HG02884 (cell line): ENCODE data around the gene MED13L.

Source experiments
- ATAC-seq: cut with Tn5 transposase; IDR thresholded peaks from one replicate; pipeline ENCODE4 v1.9.1; 2021; ENCODE audit warnings: mild to moderate bottlenecking, moderate library complexity; ENCODE audit not compliant: unreplicated experiment

MED13L gene

DNA sequence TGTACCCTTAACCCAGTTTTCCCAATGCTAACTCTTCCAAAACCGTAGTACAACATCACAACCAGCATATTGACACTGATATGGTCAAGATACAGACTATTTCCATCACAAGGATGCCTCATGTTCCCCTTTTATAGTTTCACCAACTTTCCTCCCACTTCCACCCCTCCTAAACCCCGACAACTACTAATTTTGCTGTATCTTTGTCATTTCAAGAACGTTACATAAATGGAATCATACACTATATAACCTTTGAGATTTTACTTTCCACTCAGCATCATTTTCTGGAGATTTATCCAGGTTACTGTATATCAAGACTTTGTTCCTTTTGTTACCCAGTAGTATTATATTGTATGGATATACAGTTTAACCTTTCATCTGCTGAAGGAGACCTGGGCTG lies 88.9 kb downstream of the MED13L start:
- no peak for ATAC-seq

DNA sequence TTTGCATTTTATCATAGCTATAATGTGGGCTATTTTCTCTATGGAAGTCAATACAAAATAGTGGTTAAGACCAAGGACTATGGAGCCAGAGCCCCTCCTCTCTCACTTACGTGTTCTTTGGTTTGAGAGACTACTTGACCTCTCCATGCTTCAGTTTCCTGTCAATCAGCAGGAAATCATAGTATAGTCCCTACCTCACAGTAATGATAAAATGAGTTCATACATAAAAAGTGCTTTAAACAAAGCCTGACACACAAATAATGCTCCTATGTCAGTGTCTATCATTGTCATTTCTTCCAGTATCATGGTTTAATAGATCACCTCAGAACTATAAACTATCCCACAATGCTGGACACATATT lies 90.4 kb downstream of the MED13L start:
- no peak for ATAC-seq

DNA sequence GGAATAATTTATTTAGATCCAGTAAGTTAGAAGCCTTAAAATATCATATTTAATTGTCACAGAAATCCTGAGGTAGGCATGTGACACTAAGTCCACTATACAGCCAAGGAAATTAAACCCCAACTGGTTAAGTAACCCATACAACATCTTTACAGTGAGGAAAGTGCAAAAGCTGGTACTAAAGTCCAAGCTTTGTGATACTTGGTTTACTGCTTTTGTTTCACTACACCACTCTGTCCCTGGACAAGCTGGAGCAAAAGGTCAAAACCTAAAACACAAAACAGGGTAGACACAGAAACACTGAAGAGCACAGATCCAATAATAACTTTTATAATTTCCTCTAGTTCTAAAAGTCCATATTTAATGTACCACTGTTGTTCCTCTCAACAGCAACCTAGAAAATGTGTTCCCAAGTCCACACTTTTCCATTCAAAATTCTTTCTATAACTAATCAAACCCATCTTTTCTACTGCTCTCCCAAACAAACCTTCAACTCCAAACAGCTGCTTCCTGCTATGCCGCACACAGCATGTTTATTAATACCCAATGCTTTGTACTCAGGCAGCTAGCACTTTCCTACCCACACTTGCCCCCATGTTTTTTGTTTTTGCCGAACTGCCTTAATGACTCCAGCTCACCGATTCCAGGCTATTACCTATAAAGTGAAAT lies 90.9 kb downstream of the MED13L start:
- ATAC-seq = no peak

GRCh38 chr12:116184763-116185162 lies 92.7 kb downstream of the MED13L start:
- ATAC-seq = no peak

DNA sequence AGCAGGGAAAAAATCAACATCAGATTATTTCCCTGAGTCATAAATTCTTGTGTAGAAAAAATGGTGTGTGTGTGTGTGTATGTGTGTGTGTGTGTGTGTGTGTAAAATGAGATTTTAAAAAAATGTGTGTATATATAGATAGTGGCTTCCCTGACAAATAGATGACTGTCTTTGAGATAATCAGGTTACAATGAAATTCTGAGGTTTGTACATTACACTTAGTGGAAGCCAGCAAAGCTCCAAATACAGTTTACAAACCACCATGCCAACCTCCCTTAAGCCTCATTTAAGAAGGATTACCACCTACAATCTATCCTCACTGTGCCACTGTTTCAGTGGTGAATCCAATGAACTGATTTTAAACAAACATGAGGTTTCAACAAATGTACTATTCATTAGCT lies 93.8 kb downstream of the MED13L start:
- no peak for ATAC-seq

GRCh38 chr12:116182359-116183063 lies 95.0 kb downstream of the MED13L start:
- no peak for ATAC-seq

DNA sequence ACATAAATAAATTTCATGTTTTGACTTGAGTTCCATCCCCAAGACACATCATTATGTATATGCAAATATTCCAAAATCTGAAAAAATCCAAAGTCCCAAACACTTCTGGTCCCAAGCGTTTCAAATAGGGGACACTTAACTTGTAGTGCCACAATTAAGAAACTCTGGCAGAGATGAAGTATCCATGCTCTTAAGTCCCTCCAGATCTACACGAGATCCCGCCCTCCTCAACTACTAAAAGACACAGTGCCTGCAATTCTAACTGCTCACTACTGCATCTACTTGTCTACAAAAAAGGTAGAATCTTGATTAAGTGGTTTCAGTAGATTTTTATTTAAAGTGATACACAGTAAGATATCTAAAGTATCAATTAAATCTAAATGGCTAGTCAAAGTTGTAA lies 97.0 kb downstream of the MED13L start:
- ATAC-seq = no peak

- ATAC-seq = no peak
Measured at GRCh38 chr12:116179384-116179783, 98.1 kb downstream of the MED13L start.

- no peak for ATAC-seq
Measured at GRCh38 chr12:116177017-116177416, 100.5 kb downstream of the MED13L start.

DNA sequence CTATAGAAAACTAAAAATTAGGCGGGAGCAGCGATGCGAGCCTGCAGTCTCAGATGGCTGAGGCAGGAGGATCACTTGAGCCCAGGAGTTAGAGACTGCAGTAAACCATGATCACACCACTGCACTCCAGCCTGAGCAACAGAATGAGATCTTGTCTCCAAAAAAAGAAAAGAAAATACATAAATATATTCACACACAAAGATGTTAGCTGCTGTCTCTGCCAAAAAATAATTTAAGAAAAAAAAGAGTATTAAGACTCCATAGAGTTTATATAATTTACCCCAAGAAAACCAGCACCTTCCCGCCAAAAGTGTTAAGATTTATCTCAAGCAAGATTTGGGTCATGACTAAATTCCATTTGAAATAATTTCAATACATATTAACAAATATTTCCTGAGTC lies 102.6 kb downstream of the MED13L start:
- ATAC-seq = no peak

DNA sequence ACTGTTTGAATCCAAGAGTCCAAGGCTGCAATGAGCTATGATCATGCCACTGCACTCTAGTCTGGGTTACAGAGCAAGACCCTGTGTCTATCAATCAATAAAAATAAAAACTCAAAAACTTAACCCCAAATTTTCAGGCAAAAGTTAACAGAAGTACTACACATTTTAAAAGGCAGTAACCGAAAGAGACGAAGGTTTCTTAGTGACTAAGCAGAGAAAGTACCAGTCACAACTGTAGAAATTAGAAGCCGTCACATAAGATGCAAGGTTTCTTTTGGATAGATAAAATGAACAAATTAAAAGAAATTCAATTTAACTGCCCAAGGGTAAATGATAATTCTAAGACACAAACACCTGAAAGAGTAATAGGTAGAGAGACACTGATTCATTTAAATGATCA lies 103.5 kb downstream of the MED13L start:
- no peak for ATAC-seq

DNA sequence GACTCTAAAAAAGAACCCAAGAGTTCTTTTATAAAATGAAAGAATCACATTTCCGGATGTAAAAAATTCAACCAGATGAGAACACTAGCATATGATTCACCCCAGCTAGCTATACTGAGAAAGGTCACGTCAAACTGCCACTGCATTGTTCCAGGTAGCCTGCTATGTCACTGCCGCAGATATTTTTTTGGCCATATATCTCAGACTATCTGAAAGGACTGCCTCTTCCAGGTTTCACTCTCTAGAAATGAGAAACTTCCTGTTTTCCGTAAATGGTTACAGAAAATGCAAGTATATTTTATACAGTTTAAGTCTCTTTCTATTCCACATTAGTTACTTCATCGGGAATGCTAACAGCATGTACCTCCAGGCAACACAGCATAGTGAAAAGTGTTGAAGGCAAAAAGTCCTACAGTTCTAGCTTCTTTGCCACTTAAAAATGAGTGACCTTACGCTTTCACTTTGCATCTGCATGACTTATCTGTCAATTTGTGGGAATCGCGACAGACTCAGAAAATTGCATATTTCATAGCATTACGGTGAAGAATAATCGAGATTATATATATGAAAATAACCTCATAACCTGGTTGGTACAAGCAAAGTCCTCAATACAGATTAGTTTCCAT lies 105.2 kb downstream of the MED13L start:
- peak; percentile 94 for ATAC-seq

GRCh38 chr12:116171549-116171948 lies 105.9 kb downstream of the MED13L start:
- ATAC-seq = no peak

DNA sequence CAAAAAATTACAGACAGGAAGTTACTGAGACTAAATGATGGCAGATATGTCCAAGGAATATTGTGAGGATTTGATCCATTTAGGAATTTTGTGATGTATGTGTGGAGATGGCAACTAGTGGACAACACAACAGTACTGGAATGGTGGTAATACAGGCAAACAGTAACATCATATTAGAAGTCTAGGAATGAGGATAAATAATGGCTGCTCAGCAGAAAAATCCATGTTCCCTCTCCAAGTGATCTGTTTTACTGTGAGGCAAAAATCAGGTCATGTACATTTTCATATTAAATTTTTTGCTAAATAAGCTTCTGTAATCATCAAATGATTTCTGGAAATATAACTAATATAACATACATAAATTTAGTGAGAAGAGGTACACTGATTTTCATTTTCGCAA lies 108.4 kb downstream of the MED13L start:
- ATAC-seq = no peak

DNA sequence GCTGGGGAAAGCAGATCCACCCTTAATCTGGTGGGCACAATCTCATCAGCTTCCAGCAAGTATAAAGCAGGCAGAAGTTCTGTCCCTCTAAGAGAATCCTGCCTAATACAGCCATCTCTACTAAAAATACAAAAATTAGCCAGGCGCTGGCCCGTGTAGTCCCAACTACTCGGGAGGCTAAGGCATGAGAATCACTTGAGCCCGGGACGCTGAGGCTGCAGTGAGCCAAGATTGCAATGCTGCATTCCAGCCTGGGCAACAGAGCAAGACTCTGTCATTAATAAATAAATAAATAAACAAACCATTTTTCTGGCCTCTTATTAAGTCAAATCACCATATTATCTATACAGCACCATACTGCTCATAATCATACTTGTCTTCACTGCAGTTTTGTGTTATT lies 111.2 kb downstream of the MED13L start:
- no peak for ATAC-seq

GRCh38 chr12:116165036-116165425 lies 112.5 kb downstream of the MED13L start:
- ATAC-seq = no peak

DNA sequence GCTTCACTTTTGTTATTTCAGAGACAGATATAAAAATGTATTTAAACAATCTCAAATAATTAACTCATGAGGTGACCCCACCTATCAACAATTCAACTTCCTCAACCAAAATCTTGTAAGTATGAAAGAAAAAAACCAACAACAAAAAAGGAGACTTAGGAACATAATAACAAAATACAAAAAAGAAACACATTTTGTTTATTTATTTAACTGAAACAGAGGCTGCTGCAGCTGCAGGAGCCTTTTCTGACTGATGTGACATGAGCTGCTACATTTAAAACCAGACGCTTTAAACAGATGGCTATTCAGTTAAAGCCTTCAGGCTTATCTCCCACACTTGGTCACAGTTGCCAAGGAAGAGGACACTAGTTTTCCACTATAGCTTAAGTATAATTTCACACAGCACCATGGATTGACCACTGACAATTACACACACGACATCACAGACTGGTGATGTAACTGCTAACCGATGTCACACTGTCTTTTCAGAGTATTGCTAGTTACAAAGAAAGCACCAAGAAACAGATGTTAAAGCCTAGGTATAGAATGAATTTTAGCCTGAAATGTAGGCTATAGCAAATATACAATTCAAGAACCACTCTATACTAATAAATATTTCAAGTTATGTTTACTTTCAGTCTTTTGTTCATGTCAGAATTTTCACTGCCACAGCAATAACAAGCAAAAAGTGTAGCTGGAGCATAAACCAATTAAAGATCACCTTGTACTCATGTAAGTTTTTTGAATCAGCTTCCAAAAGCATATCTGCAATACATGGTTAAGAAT lies 113.0 kb downstream of the MED13L start:
- ATAC-seq = no peak

DNA sequence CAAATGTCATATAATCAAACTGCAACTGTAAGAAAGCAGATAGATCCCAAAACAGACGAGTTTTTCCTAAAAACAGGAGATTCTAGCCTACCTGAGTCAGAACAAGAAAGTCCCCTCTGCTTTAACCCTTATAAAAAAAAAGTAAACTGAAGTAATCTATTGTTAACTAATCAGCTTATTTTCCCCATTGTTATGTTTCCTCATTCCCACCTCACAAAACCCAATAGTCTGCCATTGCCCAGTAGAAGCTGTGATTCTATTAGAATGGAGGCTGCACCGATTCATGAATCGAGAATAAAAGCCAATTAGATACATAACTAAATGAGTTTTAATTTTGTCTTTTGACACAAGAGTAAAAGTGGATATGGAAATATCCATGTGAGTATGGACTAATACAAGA lies 115.4 kb downstream of the MED13L start:
- no peak for ATAC-seq

DNA sequence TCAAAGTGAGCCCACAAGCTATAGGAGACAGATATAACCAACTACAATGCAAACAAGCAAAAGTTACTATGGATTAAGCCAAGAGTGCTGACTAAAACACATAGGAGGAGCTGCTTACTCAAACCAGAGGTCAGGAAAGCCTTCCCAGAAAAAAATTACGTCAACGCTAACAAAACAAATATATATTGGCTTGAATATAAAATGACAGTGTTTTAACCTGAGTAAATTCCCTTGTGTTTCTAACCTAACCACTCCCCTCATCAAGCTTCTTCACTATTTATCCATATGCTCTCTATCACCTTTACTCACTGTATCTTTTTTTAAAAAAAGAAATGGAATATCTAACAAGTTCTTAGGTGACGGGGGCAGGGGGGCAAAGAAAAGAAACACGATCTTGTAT lies 115.9 kb downstream of the MED13L start:
- ATAC-seq = no peak

- no peak for ATAC-seq
Measured at GRCh38 chr12:116160883-116161458, 116.5 kb downstream of the MED13L start.

GRCh38 chr12:116160231-116160630 lies 117.3 kb downstream of the MED13L start:
- ATAC-seq = no peak
